Head of caudate nucleus (tissue), 42 donors: ENCODE results near the gene CAMSAP1.
"Not testable (repeated sequence)": the region's sequence is repeated elsewhere in the genome, so short reads cannot be mapped to it uniquely, and the experiment has no call there.

Source experiments
- DNase-seq, 42 donors: peaks; one replicate each; pipeline versions ENCODE4 v3.0.0 to v3.0.0-alpha.2; 2020 to 2021; ENCODE audit warnings: mixed read lengths in 7 of 42
- intact Hi-C: fragments of 100-400 bp; cut with DNase I; formaldehyde crosslinking; loops from one replicate; pipeline ENCODE4 v1.15.0; 2022

The CAMSAP1 gene

GRCh38 chr9:135926402-135927194 lies 19.3 kb upstream of the CAMSAP1 start:
- no peak for DNase-seq
- intact Hi-C loops: no loop called here

- intact Hi-C loops: no loop called here
- peak; percentile 45 to 94 (median 75) for DNase-seq
Observed at GRCh38 chr9:135925496-135926133, 18.3 kb upstream of the CAMSAP1 start.

- DNase-seq: no peak
- intact Hi-C loops: no loop called here
Observed at GRCh38 chr9:135924628-135925338, 17.4 kb upstream of the CAMSAP1 start.

GRCh38 chr9:135923508-135923907 lies 16.2 kb upstream of the CAMSAP1 start:
- DNase-seq: no peak
- intact Hi-C loops: no loop called here

GRCh38 chr9:135921749-135922310 lies 14.5 kb upstream of the CAMSAP1 start:
- intact Hi-C loops: no loop called here
- no peak for DNase-seq

GRCh38 chr9:135920973-135921585 lies 13.7 kb upstream of the CAMSAP1 start:
- intact Hi-C loops: no loop called here

GRCh38 chr9:135920256-135920930 lies 13.0 kb upstream of the CAMSAP1 start:
- intact Hi-C loops: no loop called here
- peak in 2 of 42 donors; percentile 12 to 25 for DNase-seq

More at GRCh38 chr9:135920973-135921585, 13.7 kb upstream of the CAMSAP1 start:
- peak in 35 of 42 donors; percentile 30 to 82 (median 57) for DNase-seq

GRCh38 chr9:135919318-135919890 lies 12.1 kb upstream of the CAMSAP1 start:
- intact Hi-C loops: no loop called here
- peak in 3 of 42 donors; percentile 19 to 37 (median 22) for DNase-seq

- peak in 5 of 42 donors; percentile 1 to 27 (median 11) for DNase-seq
- intact Hi-C loops: not testable (repeated sequence)
Observed at GRCh38 chr9:135916227-135916626, 8.9 kb upstream of the CAMSAP1 start.

GRCh38 chr9:135914921-135915320 lies 7.6 kb upstream of the CAMSAP1 start:
- intact Hi-C loops: no loop called here
- DNase-seq: peak in 6 of 42 donors; percentile 1 to 23 (median 4)

GRCh38 chr9:135911233-135911632 lies 3.9 kb upstream of the CAMSAP1 start:
- peak in 6 of 42 donors; percentile 12 to 43 (median 32) for DNase-seq
- intact Hi-C loops: not testable (repeated sequence)

- intact Hi-C loops: no loop called here
- DNase-seq: peak in 7 of 42 donors; percentile 1 to 29 (median 12)
Observed at GRCh38 chr9:135910757-135911156, 3.4 kb upstream of the CAMSAP1 start.

GRCh38 chr9:135910216-135910615 lies 2.9 kb upstream of the CAMSAP1 start:
- DNase-seq: no peak
- intact Hi-C loops: no loop called here

- DNase-seq: peak in 6 of 42 donors; percentile 2 to 29 (median 6)
- intact Hi-C loops: no loop called here
Observed at GRCh38 chr9:135909371-135909770, 2.0 kb upstream of the CAMSAP1 start.

GRCh38 chr9:135908754-135909204 lies 1.4 kb upstream of the CAMSAP1 start:
- peak in 7 of 42 donors; percentile 5 to 33 (median 12) for DNase-seq
- intact Hi-C loops: no loop called here

- peak in 8 of 42 donors; percentile 8 to 40 (median 29) for DNase-seq
- intact Hi-C loops: no loop called here
Observed at GRCh38 chr9:135908093-135908753, 877 bp upstream of the CAMSAP1 start.

- DNase-seq: peak in 4 of 42 donors; percentile 12 to 55 (median 34)
- intact Hi-C loops: loop anchor here (2.0 kb wide), 1 partner anchor 42 kb away; no protein-coding TSS in a partner anchor
Observed at GRCh38 chr9:135907006-135907430, 328 bp downstream of the CAMSAP1 start.
